AG10803 (cell line): ENCODE measurements around the gene TRIM41.
"Not testable (repeated sequence)": the region's sequence is repeated elsewhere in the genome, so short reads cannot be mapped to it uniquely, and the experiment has no call there.

Source experiments
- DNase-seq: peaks from one replicate; pipeline ENCODE4 v3.0.0; 2010; ENCODE audit warnings: low read depth
- H3K4me3 ChIP-seq: 2 replicates; pipeline ENCODE4 v1.5.1; 2011; ENCODE audit warnings: mild to moderate bottlenecking, low read length, control low read depth
- CTCF ChIP-seq: conservative IDR thresholded peaks from 2 replicates; pipeline ENCODE4 v1.5.1; 2011; ENCODE audit warnings: mild to moderate bottlenecking, low read length, control low read depth, inconsistent platforms

TRIM41 gene

DNA sequence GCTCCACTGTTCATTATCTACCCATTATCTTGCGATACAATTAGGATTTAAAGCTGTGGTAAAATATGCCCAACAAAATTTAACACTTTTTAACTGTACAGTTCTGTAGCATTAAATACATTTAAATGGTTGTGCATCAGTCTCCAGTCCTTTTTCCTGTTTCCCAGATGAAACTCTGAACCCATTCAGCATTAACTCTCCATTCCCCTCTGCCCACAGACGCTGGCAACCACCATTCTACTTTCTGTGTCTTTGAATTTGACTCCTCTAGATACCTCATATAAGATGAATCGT is 15.2 kb upstream of the TRIM41 start:
- no peak for DNase-seq
- no peak overlapping the region for H3K4me3 ChIP-seq
- TF ChIP-seq CTCF: no peak

DNA sequence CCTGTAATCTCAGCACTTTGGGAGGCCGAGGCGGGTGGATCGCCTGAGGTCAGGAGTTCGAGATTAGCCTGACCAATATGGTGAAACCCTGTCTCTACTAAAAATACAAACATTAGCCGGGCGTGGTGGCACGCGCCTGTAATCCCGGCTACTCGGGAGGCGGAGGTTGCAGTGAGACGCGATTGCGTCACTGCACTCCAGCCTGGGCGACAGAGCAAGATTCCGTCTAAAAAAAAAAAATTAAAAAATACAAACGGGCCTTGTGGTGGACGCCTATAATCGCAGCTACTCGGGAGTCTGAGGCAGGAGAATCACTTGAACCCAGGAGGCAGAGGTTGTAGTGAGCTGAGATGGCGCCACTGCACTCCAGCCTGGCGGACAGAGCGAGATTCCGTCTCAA is 14.1 kb upstream of the TRIM41 start:
- not testable (repeated sequence) for DNase-seq, H3K4me3 ChIP-seq

DNA sequence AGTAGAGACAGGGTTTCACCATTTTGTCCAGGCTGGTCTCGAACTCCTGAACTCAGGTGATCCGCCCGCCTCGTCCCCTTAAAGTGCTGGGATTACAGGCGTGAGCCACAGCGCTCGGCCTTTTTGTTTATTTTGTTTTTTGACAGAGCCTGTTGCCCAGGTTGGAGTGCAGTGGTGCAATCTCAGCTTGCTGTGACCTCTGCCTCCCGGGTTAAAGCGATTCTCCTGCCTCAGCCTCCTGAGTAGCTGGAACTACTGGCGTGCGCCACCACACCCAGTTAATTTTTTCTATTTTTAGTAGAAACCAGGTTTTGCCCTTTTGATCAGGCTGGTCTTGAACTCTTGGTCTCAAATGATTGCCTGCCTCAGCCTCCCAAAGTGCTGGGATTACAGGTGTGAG is 12.9 kb upstream of the TRIM41 start:
- DNase-seq, H3K4me3 ChIP-seq: not testable (repeated sequence)

- not testable (repeated sequence) for H3K4me3 ChIP-seq, DNase-seq
These were observed 12.4 kb upstream of the TRIM41 start for GRCh38 chr5:181210698-181211097.

GRCh38 chr5:181211208-181211607 is 11.9 kb upstream of the TRIM41 start:
- TF ChIP-seq CTCF: no peak
- H3K4me3 ChIP-seq: no peak overlapping the region
- DNase-seq: no peak

DNA sequence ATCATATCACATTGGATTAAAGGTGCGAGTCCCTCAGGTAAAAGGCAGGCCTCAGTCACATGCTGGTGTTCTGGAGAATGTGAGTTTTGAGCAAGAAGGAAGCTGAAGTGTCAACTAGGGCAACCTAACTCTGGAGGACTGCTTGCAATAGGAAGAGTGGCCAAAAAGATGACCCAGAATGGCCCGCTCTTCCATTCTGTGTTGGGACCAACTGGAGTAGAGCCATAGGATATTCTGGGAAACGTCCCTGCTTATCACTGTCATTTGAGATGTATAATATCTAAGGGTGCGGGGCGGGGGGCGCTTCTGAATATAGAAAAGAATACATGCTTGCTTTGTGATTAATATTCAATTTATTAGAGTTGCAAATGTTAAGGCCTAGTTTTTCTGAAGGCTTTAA is 11.0 kb upstream of the TRIM41 start:
- TF ChIP-seq CTCF: no peak
- DNase-seq: no peak
- H3K4me3 ChIP-seq: no peak overlapping the region

DNA sequence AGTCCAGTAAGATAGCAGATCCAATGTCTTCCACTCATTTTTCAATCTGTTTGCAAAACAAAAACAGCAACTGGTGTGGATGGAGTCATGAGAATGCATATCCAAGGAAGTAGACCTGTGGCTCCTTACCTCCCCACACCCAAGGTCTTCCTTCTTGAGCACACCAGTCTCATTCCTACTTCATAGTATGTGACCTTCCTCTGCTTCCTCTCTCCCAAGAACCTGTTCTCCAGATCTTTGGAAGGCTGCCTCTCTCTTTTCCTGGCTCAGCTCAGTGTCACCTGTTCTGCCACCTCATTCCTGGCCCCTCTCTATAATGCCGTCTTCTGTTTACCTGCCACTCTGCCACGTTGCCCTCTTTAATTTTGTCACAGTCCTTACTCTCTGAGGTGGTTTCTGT is 10.1 kb upstream of the TRIM41 start:
- no peak for TF ChIP-seq CTCF

GRCh38 chr5:181214249-181214648 is 8.8 kb upstream of the TRIM41 start:
- DNase-seq, H3K4me3 ChIP-seq: not testable (repeated sequence)

More for the DNA sequence above, 10.1 kb upstream of the TRIM41 start:
- no peak for DNase-seq
- no peak overlapping the region for H3K4me3 ChIP-seq

GRCh38 chr5:181215997-181216989 is 6.8 kb upstream of the TRIM41 start:
- TF ChIP-seq CTCF: no peak
- peak overlapping the region; percentile 51 for H3K4me3 ChIP-seq
- DNase-seq: no peak
